ENCODE data around the gene SCYGR1.
A peak's percentile ranks its signal among the peaks of the same experiment; 100 is the strongest.

Gene SCYGR1

GRCh38 chr2:227379095-227379494, 8.7 kb downstream of the SCYGR1 start, which contains the start of gene TM4SF20:
TM4SF20 (minus strand) TSS chr2:227379306; CDS start chr2:227379268, 38 bp downstream.
- no peak for DNase-seq (ENCODE audit: low read depth)
- TF ChIP-seq CTCF (IDR thresholded peaks at IDR 0.05; ENCODE audit: insufficient read depth, low read depth, low read length, missing control alignments), result no peak
- H3K4me3 ChIP-seq (ENCODE audit: low read depth, low read length), result no peak within 1 kb of the TSS

GRCh38 chr2:227378371-227378782, 9.4 kb downstream of the SCYGR1 start:
- no peak for TF ChIP-seq CTCF (IDR thresholded peaks at IDR 0.05; ENCODE audit: insufficient read depth, low read depth, low read length, missing control alignments)
- DNase-seq (ENCODE audit: low read depth), result no peak
- no peak overlapping the region for H3K4me3 ChIP-seq (ENCODE audit: low read depth, low read length)

GRCh38 chr2:227377467-227378351, 10.0 kb downstream of the SCYGR1 start:
- peak; percentile 26 for TF ChIP-seq CTCF (IDR thresholded peaks at IDR 0.05; ENCODE audit: insufficient read depth, low read depth, low read length, missing control alignments)
- peak; percentile 26 for DNase-seq (ENCODE audit: low read depth)

GRCh38 chr2:227376656-227377396, 10.9 kb downstream of the SCYGR1 start:
- peak; percentile 12 for DNase-seq (ENCODE audit: low read depth)
- TF ChIP-seq CTCF (IDR thresholded peaks at IDR 0.05; ENCODE audit: insufficient read depth, low read depth, low read length, missing control alignments), result no peak
- H3K4me3 ChIP-seq (ENCODE audit: low read depth, low read length), result no peak overlapping the region

More at GRCh38 chr2:227377467-227378351, 10.0 kb downstream of the SCYGR1 start:
- H3K4me3 ChIP-seq (ENCODE audit: low read depth, low read length), result no peak overlapping the region

- DNase-seq (ENCODE audit: low read depth), result peak; percentile 47
- no peak for TF ChIP-seq CTCF (IDR thresholded peaks at IDR 0.05; ENCODE audit: insufficient read depth, low read depth, low read length, missing control alignments)
- no peak overlapping the region for H3K4me3 ChIP-seq (ENCODE audit: low read depth, low read length)
These were observed 13.6 kb downstream of the SCYGR1 start for GRCh38 chr2:227374158-227374557.

GRCh38 chr2:227373389-227373788, 14.4 kb downstream of the SCYGR1 start:
- no peak overlapping the region for H3K4me3 ChIP-seq (ENCODE audit: low read depth, low read length)
- DNase-seq (ENCODE audit: low read depth), result no peak
- no peak for TF ChIP-seq CTCF (IDR thresholded peaks at IDR 0.05; ENCODE audit: insufficient read depth, low read depth, low read length, missing control alignments)

All from GM12865 (cell line).